Rectal smooth muscle tissue (tissue), 1 donor: ENCODE results near the gene ACAP2.

Source experiments
- H3K27ac ChIP-seq: one replicate; pipeline ENCODE4 v1.7.0; 2013; ENCODE audit warnings: low read depth, low read length, inconsistent platforms
- H3K27me3 ChIP-seq: one replicate; pipeline ENCODE4 v1.7.0; 2013; ENCODE audit warnings: low read length; ENCODE audit not compliant: control insufficient read depth, insufficient read depth
- H3K36me3 ChIP-seq: one replicate; pipeline ENCODE4 v1.7.0; 2013; ENCODE audit warnings: low read length; ENCODE audit not compliant: control insufficient read depth, insufficient read depth
- H3K4me1 ChIP-seq: one replicate; pipeline ENCODE4 v1.7.0; 2013; ENCODE audit warnings: low read length; ENCODE audit not compliant: control insufficient read depth, insufficient read depth
- H3K4me3 ChIP-seq: one replicate; pipeline ENCODE4 v1.7.0; 2013; ENCODE audit warnings: low read length
- H3K9ac ChIP-seq: one replicate; pipeline ENCODE4 v1.7.0; 2013; ENCODE audit warnings: low read length

Gene ACAP2

DNA sequence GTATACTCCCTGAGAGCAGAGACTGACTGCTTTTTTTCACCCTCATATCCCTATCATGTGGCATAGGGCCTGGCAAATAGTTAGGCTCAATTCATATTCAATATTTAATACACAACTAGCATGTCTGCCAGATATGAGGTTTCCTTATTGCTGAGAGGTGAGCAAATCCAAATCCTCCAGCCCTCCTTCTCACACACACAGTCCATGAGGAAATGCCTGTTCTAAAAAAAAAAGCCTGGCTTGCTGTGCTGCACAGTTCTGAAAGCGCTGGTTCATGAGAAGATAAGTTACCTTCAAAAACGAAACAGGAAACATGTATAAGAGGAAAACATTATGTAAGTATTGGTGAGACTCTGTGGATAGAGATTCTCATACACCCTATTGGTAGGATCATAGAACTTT, 15.5 kb upstream of the ACAP2 start:
- no peaks in the 10 kb centered on the region for H3K27me3 ChIP-seq
- H3K4me1 ChIP-seq: no peaks in the 10 kb centered on the region
- no peak overlapping the region for H3K4me3 ChIP-seq
- H3K27ac ChIP-seq: no peak overlapping the region
- no peak overlapping the region for H3K9ac ChIP-seq
- no peaks in the 10 kb centered on the region for H3K36me3 ChIP-seq

DNA sequence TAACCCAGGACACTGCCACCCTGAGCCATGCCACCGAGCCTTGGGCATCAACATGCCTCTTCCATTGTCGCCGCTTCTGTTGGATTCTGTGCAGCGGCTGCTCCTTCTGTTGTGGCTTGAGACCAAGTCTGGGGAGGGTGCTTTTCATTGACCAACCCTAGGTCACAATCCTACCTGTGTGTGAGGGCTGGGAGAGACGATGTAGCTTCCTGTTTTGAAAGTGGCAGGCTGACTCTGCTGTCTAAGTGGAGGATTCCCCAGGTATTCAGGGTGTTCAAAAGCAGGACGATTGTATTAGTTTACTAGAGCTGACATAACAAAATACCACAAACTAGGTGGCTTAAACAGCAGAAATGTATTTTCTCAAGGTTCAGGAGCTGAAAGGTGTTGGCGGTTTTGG, 13.0 kb upstream of the ACAP2 start:
- no peaks in the 10 kb centered on the region for H3K27me3 ChIP-seq
- no peaks in the 10 kb centered on the region for H3K36me3 ChIP-seq
- no peak overlapping the region for H3K9ac ChIP-seq
- H3K27ac ChIP-seq: no peak overlapping the region
- H3K4me3 ChIP-seq: no peak overlapping the region
- no peaks in the 10 kb centered on the region for H3K4me1 ChIP-seq

DNA sequence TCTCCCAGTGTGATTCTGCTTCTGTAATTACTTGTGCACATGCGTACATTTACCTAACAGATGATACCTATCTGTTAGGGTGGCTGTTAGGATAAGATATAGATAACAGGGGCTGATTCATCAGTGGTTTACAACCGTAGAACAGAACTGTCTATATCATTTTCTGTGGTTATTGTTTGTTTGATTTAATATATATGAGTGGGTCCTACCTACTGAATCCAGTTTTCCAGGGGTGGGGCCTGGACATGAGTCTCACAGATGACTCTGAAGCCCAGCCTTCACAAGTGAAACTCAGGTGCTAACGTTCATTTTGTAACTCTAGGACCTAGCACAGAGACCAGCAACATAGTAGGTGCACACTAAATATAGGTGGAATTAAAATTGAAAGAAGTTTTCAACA, 10.4 kb upstream of the ACAP2 start:
- Histone ChIP-seq H3K36me3 (no peaks in the 10 kb centered on the region), H3K27me3 (no peaks in the 10 kb centered on the region), H3K27ac (no peak overlapping the region)

DNA sequence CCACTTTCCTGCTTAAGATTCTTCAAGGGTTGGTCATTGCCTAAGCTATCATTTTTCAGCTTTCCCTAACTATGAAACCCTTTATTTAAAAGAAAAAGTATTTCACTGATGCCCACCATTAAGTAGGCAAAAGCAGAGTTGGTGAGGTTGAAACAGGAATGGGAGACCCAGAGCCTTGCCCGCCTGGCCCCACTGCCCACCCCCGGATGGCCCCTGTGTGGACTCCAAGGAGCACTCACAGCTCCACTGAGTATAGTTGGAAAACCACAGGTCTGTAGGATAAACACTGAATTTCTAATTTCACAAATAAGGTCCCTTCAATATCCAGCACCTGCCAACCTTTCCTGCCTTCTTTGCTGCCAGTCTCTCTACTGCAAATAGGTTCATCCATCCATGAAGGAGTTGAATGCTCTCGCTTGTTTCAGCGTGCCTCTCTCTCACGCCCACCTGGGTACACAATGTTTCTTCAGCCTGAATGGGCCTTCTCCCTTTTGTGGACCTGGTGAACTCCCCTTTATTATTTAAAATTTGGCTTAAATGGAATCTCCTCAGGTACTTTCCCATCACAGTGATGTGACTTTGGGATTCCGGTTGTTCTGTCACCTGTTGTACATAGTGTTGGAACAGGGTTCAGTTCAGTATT, 8.7 kb upstream of the ACAP2 start:
- Histone ChIP-seq H3K36me3 (no peaks in the 10 kb centered on the region), H3K27ac (no peak overlapping the region), H3K4me1 (no peaks in the 10 kb centered on the region), H3K9ac (no peak overlapping the region), H3K4me3 (no peak overlapping the region), H3K27me3 (no peaks in the 10 kb centered on the region)

More for the DNA sequence above, 10.4 kb upstream of the ACAP2 start:
- H3K4me1 ChIP-seq: no peaks in the 10 kb centered on the region
- H3K9ac ChIP-seq: no peak overlapping the region
- H3K4me3 ChIP-seq: no peak overlapping the region

DNA sequence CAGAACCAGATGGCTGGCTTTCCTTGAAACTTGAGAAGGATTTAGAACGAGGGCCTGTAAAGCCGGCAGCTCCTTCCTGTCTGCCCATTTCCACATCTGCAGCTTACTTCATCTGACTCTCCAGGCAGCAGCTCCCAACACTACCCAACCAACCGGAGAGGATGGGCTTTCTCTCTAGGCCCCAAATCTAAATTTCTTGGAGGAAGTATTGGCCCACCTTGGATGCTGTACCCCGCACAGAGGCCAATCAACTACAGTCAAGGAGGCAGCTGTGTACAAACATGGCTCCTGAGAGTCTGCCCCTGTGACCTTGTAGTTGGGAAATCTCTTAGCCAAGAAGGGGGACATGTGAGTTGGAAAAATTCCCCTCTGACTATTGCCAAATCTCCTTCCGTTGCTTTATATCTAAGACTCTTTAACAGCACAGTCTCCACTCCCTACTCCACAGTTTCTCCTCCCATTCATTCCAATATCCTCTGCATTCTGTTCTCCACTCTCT, 8.0 kb upstream of the ACAP2 start:
- H3K27me3 ChIP-seq: no peaks in the 10 kb centered on the region
- H3K36me3 ChIP-seq: no peaks in the 10 kb centered on the region
- H3K27ac ChIP-seq: no peak overlapping the region
- no peaks in the 10 kb centered on the region for H3K4me1 ChIP-seq
- no peak overlapping the region for H3K4me3 ChIP-seq
- H3K9ac ChIP-seq: no peak overlapping the region

DNA sequence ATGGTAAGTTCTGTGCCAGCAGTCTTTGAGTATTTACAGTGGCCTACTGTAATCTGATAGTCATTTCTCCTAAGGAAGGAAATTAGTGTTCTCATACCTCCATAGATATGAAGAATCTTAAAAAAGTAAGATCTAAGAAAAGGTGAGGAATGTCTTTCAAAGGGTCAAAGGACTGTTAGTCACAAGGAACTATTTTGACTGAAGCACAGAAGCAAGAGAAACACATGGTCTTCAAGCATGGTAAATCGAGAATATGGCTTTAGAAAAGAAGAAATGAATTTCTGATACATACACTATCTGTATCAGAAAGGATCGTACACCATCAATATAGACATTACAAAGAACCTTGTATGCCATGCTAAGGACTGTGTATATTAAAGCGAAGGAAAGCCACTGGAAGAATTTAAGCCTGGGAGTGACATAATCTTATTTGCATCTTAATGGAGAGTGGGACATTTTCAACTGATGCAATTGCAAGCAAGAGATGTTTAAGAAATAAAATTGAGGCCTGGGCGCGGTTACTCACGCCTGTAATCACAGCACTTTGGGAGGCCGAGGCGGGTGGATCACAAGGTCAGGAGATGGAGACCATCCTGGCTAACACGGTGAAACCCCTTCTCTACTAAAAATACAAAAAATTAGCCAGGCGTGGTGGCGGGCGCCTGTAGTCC, 5.5 kb upstream of the ACAP2 start:
- no peak overlapping the region for H3K9ac ChIP-seq
- no peaks in the 10 kb centered on the region for H3K4me1 ChIP-seq
- H3K27ac ChIP-seq: no peak overlapping the region
- H3K36me3 ChIP-seq: no peaks in the 10 kb centered on the region
- no peak overlapping the region for H3K4me3 ChIP-seq
- no peaks in the 10 kb centered on the region for H3K27me3 ChIP-seq

DNA sequence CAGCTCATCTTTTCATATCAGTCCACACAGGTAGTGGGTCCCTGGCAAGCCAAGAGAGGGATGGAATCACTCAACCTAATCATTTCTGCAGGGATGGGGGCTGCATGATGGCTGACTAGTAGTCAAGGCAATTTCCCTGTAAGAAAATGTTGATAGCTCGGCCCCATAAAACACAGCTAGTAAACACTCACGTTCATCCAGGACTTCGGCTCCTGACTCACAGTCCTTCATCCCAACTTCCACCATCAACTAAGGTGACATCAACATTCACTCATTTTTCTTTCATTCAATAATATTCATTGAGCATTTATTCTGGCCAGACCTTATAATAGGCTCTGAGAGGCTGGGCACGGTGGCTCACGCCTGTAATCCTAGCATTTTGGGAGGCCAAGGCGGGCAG, 4.4 kb upstream of the ACAP2 start:
- Histone ChIP-seq H3K4me3 (no peak overlapping the region), H3K36me3 (no peaks in the 10 kb centered on the region), H3K9ac (no peak overlapping the region), H3K27me3 (no peaks in the 10 kb centered on the region), H3K27ac (no peak overlapping the region), H3K4me1 (no peaks in the 10 kb centered on the region)

DNA sequence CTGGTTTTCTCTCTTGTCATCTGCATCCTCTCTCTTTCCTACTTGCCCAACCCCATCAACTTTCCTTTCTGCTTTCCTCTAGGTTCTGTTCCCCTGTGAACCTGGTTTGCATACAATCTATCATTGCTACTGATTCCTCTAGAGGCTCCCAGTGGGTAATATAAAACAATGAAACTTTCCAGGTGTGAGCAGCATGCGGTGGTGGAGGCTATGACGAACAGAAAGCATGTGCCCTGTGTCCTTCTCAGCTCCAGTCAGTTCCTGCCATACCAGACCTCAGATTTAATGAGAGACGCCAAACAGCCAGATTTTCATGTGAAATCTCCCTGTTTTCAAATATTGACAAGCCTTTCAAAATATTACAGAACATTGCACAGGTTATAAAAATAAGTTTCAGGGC, 3.5 kb upstream of the ACAP2 start:
- Histone ChIP-seq H3K9ac (no peak overlapping the region), H3K4me3 (no peak overlapping the region), H3K27ac (no peak overlapping the region), H3K4me1 (peaks cover 4% of the 10 kb centered on the region), H3K36me3 (no peaks in the 10 kb centered on the region), H3K27me3 (no peaks in the 10 kb centered on the region)

DNA sequence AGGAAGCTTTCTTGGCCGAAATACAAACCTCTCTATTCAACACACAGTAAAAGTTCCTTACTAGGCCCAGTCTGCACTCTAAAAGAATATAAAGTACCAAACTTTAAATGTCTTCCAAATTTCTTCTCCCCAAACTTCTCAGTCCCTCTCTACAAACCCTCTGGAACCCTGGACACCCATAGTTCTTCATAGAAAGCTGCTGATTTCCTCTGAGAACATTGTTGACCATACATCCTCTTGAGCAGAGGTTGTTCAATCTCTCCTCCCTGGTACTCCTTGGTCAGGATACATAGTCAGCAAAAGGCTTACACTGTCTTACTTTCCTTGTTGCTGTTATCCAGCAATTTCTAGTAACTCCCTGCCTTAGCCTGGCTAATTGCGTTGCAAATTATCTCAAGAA, 3.1 kb upstream of the ACAP2 start:
- peaks cover 6% of the 10 kb centered on the region for H3K4me1 ChIP-seq
- no peak overlapping the region for H3K9ac ChIP-seq
- H3K27ac ChIP-seq: no peak overlapping the region
- no peak overlapping the region for H3K4me3 ChIP-seq
- H3K27me3 ChIP-seq: no peaks in the 10 kb centered on the region
- H3K36me3 ChIP-seq: no peaks in the 10 kb centered on the region

DNA sequence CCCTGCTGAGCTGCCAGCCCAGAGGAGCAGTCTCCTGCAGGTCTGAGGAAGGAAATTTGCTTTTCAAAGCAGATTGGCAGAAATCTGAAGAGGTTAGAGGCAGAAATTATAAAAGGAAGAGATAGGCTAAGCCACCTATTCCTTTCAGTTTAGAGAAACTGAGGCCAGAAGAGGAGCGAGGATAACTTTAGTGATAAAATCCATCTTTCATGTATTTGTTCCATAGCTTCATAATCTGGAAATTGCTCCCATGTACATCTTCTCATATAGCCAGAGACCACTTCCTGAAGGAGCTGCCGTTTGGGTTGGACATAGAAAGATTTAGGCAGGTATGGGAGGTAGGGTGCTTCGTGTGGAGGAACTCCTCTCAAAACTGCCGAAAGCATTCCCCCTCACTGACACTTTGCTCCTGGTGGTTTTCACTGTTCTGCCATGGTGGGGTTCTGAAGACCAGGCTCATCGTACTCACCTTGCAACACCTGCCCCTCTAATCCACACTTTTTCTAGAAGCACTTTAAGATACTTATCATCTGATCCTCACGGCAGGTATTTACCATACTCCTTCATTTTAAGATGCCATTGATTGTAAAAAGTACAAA, 670 bp upstream of the ACAP2 start:
- Histone ChIP-seq H3K9ac (no peak overlapping the region), H3K4me1 (peaks cover 6% of the 10 kb centered on the region), H3K36me3 (no peaks in the 10 kb centered on the region), H3K27me3 (no peaks in the 10 kb centered on the region), H3K4me3 (peak overlapping the region; percentile 11), H3K27ac (peak overlapping the region; percentile 45)

DNA sequence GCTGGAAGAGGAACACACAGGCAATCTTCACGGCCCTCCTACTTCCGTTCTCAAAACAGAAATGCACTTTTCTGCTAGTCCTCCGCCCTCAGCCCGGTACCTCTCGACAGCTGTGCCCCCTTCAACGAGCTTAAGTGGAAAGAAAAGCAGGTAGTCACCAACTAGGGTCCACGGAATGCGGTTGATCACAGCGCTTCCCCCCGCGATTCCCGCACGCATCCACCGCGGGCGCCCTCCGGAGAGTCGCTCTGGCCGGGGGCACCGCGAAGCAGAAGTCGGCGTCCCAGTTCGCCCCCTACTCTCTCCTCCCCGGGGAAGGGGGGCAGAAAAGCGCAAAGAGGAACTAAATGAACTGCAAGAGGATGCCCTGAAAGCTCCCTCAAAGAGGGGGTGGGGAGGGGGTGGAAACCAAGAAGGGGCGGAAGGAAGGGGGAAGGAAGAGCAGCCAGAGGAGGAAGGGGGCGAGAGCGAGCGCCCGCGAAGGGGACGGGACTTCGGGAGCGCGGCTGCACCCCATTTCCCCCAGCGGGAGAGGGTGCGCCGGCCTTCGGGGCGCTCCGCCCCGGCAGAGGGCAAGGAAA, 738 bp downstream of the ACAP2 start:
- Histone ChIP-seq H3K27ac (peak overlapping the region; percentile 95), H3K4me3 (peak overlapping the region; percentile 78), H3K27me3 (no peaks in the 10 kb centered on the region), H3K4me1 (peaks cover 6% of the 10 kb centered on the region), H3K9ac (peak overlapping the region; percentile 85), H3K36me3 (no peaks in the 10 kb centered on the region)

DNA sequence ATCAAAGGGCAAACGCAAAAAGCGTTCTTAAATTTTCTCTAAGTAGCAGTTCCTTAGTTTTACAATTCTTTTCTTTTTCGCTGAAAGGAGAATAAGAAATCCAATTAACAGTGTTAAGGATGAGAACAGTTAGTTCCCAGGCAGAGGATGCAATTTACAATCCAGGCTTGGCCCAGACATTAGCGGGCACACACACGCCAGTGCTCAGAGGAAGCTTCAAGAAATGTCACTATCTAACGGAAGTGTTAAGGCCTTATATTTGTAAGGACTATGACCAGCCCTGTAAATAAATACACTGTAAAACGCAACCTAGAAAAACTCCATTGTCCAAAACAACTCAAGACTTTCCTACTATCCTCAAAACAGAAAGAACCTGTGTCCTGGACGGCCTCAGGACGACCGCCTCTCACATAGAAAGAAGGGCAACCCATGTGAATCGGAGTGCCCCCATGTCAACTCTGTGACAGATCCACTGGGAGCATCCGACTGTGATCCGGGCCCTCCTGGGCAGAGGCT, 1.3 kb downstream of the ACAP2 start:
- Histone ChIP-seq H3K9ac (peak overlapping the region; percentile 85), H3K36me3 (no peaks in the 10 kb centered on the region), H3K4me3 (peak overlapping the region; percentile 78), H3K4me1 (peaks cover 6% of the 10 kb centered on the region), H3K27me3 (no peaks in the 10 kb centered on the region), H3K27ac (peak overlapping the region; percentile 95)
